Lower leg skin (tissue), 3 donors: Measurements from ENCODE around the gene ARHGAP33.

Experiments
- POLR2A ChIP-seq, 2 donors: fragments of 450-650 bp; IDR thresholded peaks; one replicate each; pipeline ENCODE4 v1.6.1; 2016 to 2017; ENCODE audit warnings: antibody characterized with exemption in 2 of 2, mild to moderate bottlenecking in 1 of 2, moderate library complexity in 1 of 2
- TF ChIP-seq, protein P1 (sequence below), 3 donors: fragments of 450-650 bp; IDR thresholded peaks; one replicate each; pipeline ENCODE4 v1.5.1; 2016; ENCODE audit warnings: antibody characterized with exemption in 3 of 3, mild to moderate bottlenecking in 3 of 3, moderate library complexity in 2 of 3

DNA sequence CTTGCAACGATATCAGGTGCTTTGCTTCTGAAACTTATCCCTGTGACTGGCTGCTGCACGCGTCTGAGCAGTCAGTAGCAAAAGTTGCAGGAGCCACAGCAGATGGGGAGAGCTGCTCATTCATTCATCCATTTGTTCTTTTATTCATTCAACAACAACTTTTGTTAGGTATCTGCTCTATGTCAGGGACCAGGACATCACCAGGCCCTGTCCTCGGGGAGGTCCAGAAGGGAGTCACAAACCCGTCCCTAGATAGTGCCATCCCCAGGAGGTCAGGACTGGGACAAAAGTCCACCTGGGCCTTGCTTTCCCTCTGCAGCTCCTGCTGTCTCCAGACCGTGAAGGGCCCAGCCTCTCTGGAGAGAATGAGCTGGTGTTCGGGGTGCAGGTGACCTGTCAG lies 2.6 kb downstream of the ARHGAP33 start:
- TF ChIP-seq POLR2A (IDR thresholded peaks at IDR 0.05), result no peak
- TF ChIP-seq, protein P1, sequence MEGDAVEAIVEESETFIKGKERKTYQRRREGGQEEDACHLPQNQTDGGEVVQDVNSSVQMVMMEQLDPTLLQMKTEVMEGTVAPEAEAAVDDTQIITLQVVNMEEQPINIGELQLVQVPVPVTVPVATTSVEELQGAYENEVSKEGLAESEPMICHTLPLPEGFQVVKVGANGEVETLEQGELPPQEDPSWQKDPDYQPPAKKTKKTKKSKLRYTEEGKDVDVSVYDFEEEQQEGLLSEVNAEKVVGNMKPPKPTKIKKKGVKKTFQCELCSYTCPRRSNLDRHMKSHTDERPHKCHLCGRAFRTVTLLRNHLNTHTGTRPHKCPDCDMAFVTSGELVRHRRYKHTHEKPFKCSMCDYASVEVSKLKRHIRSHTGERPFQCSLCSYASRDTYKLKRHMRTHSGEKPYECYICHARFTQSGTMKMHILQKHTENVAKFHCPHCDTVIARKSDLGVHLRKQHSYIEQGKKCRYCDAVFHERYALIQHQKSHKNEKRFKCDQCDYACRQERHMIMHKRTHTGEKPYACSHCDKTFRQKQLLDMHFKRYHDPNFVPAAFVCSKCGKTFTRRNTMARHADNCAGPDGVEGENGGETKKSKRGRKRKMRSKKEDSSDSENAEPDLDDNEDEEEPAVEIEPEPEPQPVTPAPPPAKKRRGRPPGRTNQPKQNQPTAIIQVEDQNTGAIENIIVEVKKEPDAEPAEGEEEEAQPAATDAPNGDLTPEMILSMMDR (IDR thresholded peaks at IDR 0.05), result no peak
